ENCODE data around the gene MBNL2. TPM values are rescaled to one million over a fixed set of nuclear protein-coding genes. Genes with fewer than 3 reads are reported as not detected.

Gene MBNL2
- total and polyA plus RNA-seq, 2 of the 13 experiments (the other 11 are each of a cell fraction or from before 2014, with no cell fraction given) = 30.8 to 59.0 TPM

GRCh38 chr13:97259798-97260714 is 37.9 kb downstream of the MBNL2 start (continued):
- TF ChIP-seq ZSCAN22 (CRISPR knock-in tag; IDR thresholded peaks at IDR 0.05) (no peak), NR2F1 (CRISPR knock-in tag; IDR thresholded peaks at IDR 0.05) (peak; percentile 71 to 85), TFE3 (CRISPR knock-in tag; IDR thresholded peaks at IDR 0.05) (peak; percentile 71), ZKSCAN8 (CRISPR knock-in tag; IDR thresholded peaks at IDR 0.05; ENCODE audit: borderline replicate concordance) (peak; percentile 87), ZNF615 (CRISPR knock-in tag; IDR thresholded peaks at IDR 0.05; ENCODE audit: borderline replicate concordance) (no peak), POLR2AphosphoS2 (IDR thresholded peaks at IDR 0.05; ENCODE audit: low read depth, low read length) (peak; percentile 75; the same call in 1 of the 2 replicates), CEBPG (CRISPR knock-in tag; IDR thresholded peaks at IDR 0.05) (peak; percentile 100), MED1 (CRISPR knock-in tag; IDR thresholded peaks at IDR 0.05) (peak; percentile 98), ZFP1 (CRISPR knock-in tag; IDR thresholded peaks at IDR 0.05) (no peak), STAG1 (CRISPR knock-in tag; IDR thresholded peaks at IDR 0.05) (0 out of 2 replicates have a peak, but pooled peaks have one; percentile 14), KAT8 (CRISPR knock-in tag; IDR thresholded peaks at IDR 0.05) (peak; percentile 61; the same call in 1 of the 2 replicates), RAD21 (CRISPR knock-in tag; IDR thresholded peaks at IDR 0.05) (peak; percentile 35; the same call in 1 of the 2 replicates), HMG20A (CRISPR knock-in tag; IDR thresholded peaks at IDR 0.05; ENCODE audit: borderline replicate concordance) (peak; percentile 69; the same call in 1 of the 2 replicates), NFIC (IDR thresholded peaks at IDR 0.05; ENCODE audit: low read length) (0 out of 2 replicates have a peak, but pooled peaks have one; percentile 62), AGO1 (IDR thresholded peaks at IDR 0.05; ENCODE audit: low read depth, low read length, poor library complexity, severe bottlenecking) (no peak), THRA (CRISPR knock-in tag; IDR thresholded peaks at IDR 0.05; ENCODE audit: borderline replicate concordance) (peak; percentile 60; the same call in 1 of the 2 replicates)
- TF ChIP-seq, protein P1, sequence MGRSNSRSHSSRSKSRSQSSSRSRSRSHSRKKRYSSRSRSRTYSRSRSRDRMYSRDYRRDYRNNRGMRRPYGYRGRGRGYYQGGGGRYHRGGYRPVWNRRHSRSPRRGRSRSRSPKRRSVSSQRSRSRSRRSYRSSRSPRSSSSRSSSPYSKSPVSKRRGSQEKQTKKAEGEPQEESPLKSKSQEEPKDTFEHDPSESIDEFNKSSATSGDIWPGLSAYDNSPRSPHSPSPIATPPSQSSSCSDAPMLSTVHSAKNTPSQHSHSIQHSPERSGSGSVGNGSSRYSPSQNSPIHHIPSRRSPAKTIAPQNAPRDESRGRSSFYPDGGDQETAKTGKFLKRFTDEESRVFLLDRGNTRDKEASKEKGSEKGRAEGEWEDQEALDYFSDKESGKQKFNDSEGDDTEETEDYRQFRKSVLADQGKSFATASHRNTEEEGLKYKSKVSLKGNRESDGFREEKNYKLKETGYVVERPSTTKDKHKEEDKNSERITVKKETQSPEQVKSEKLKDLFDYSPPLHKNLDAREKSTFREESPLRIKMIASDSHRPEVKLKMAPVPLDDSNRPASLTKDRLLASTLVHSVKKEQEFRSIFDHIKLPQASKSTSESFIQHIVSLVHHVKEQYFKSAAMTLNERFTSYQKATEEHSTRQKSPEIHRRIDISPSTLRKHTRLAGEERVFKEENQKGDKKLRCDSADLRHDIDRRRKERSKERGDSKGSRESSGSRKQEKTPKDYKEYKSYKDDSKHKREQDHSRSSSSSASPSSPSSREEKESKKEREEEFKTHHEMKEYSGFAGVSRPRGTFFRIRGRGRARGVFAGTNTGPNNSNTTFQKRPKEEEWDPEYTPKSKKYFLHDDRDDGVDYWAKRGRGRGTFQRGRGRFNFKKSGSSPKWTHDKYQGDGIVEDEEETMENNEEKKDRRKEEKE (IDR thresholded peaks at IDR 0.05) = no peak
- TF ChIP-seq, protein P2, sequence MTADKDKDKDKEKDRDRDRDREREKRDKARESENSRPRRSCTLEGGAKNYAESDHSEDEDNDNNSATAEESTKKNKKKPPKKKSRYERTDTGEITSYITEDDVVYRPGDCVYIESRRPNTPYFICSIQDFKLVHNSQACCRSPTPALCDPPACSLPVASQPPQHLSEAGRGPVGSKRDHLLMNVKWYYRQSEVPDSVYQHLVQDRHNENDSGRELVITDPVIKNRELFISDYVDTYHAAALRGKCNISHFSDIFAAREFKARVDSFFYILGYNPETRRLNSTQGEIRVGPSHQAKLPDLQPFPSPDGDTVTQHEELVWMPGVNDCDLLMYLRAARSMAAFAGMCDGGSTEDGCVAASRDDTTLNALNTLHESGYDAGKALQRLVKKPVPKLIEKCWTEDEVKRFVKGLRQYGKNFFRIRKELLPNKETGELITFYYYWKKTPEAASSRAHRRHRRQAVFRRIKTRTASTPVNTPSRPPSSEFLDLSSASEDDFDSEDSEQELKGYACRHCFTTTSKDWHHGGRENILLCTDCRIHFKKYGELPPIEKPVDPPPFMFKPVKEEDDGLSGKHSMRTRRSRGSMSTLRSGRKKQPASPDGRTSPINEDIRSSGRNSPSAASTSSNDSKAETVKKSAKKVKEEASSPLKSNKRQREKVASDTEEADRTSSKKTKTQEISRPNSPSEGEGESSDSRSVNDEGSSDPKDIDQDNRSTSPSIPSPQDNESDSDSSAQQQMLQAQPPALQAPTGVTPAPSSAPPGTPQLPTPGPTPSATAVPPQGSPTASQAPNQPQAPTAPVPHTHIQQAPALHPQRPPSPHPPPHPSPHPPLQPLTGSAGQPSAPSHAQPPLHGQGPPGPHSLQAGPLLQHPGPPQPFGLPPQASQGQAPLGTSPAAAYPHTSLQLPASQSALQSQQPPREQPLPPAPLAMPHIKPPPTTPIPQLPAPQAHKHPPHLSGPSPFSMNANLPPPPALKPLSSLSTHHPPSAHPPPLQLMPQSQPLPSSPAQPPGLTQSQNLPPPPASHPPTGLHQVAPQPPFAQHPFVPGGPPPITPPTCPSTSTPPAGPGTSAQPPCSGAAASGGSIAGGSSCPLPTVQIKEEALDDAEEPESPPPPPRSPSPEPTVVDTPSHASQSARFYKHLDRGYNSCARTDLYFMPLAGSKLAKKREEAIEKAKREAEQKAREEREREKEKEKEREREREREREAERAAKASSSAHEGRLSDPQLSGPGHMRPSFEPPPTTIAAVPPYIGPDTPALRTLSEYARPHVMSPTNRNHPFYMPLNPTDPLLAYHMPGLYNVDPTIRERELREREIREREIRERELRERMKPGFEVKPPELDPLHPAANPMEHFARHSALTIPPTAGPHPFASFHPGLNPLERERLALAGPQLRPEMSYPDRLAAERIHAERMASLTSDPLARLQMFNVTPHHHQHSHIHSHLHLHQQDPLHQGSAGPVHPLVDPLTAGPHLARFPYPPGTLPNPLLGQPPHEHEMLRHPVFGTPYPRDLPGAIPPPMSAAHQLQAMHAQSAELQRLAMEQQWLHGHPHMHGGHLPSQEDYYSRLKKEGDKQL (CRISPR knock-in tag; IDR thresholded peaks at IDR 0.05; ENCODE audit: low read depth) = no peak
